RPMI7951 (cell line): Measurements from ENCODE around the gene TTC39A. TPM values are rescaled to one million over a fixed set of nuclear protein-coding genes. Genes with fewer than 3 reads are reported as not detected.

Experiments
- DNase-seq: peaks from one replicate; pipeline ENCODE4 v3.0.0-alpha.2; 2012; ENCODE audit warnings: low read depth
- total RNA-seq: library from RNA; depleted of rRNA; stranded (reverse); fragments of >200 nt; shearing (Covaris generic); gene quantifications from 2 replicates; pipeline ENCODE4 v1.2.3, GENCODE V29; 2014; rRNA removed

Gene TTC39A
- total RNA-seq: 0.24 TPM in 1 of 2 replicates, not detected in the other

- no peak for DNase-seq
Observed at GRCh38 chr1:51330331-51331201, at the start of gene TTC39A. Gene TTC39A, minus strand, starts transcription at chr1:51330562. Its CDS starts 85 bp downstream, at chr1:51330477.

GRCh38 chr1:51378871-51379270 lies 48.5 kb upstream of the TTC39A start:
- DNase-seq: peak; percentile 6

GRCh38 chr1:51373898-51374297 lies 43.5 kb upstream of the TTC39A start:
- DNase-seq: no peak

- DNase-seq: no peak
Observed at GRCh38 chr1:51372561-51372960, 42.2 kb upstream of the TTC39A start.

GRCh38 chr1:51369171-51369570 lies 38.8 kb upstream of the TTC39A start:
- no peak for DNase-seq

- DNase-seq: no peak
Observed at GRCh38 chr1:51365774-51366173, 35.4 kb upstream of the TTC39A start.

GRCh38 chr1:51359879-51360278 lies 29.5 kb upstream of the TTC39A start:
- no peak for DNase-seq

GRCh38 chr1:51355382-51355781 lies 25.0 kb upstream of the TTC39A start:
- DNase-seq: no peak

- no peak for DNase-seq
Observed at GRCh38 chr1:51354416-51354815, 24.1 kb upstream of the TTC39A start.

- DNase-seq: no peak
Observed at GRCh38 chr1:51351907-51352306, 21.5 kb upstream of the TTC39A start.

- DNase-seq: no peak
Observed at GRCh38 chr1:51349862-51350261, 19.5 kb upstream of the TTC39A start.

GRCh38 chr1:51348147-51348527 lies 17.8 kb upstream of the TTC39A start:
- DNase-seq: no peak

- DNase-seq: no peak
Observed at GRCh38 chr1:51347398-51348146, 17.2 kb upstream of the TTC39A start.

- DNase-seq: no peak
Observed at GRCh38 chr1:51346086-51346942, 16.0 kb upstream of the TTC39A start.

- DNase-seq: no peak
Observed at GRCh38 chr1:51345300-51345687, 14.9 kb upstream of the TTC39A start.

- DNase-seq: no peak
Observed at GRCh38 chr1:51344602-51345299, 14.4 kb upstream of the TTC39A start.

- no peak for DNase-seq
Observed at GRCh38 chr1:51344276-51344601, 13.9 kb upstream of the TTC39A start.

GRCh38 chr1:51343624-51344023 lies 13.3 kb upstream of the TTC39A start:
- no peak for DNase-seq

GRCh38 chr1:51342591-51343206 lies 12.3 kb upstream of the TTC39A start:
- DNase-seq: no peak

- no peak for DNase-seq
Observed at GRCh38 chr1:51341876-51342496, 11.6 kb upstream of the TTC39A start.

- DNase-seq: no peak
Observed at GRCh38 chr1:51340380-51340779, 10.0 kb upstream of the TTC39A start.
